Endothelial cell of umbilical vein (primary cell): ENCODE data around the gene KRTAP10-8.

Experiments
- CTCF ChIP-seq, 2 donors: IDR thresholded peaks; 1 replicate in 1 of 2; 2 replicates in 1 of 2; pipeline ENCODE4 v1.5.1; 2011; ENCODE audit warnings: low read length in 2 of 2, mild to moderate bottlenecking in 2 of 2, moderate library complexity in 2 of 2, control low read depth in 1 of 2, inconsistent platforms in 1 of 2, low read depth in 1 of 2; ENCODE audit not compliant: insufficient read depth in 1 of 2; ENCODE audit errors: extremely low read depth in 1 of 2
- EZH2 ChIP-seq: IDR thresholded peaks from 2 replicates; pipeline ENCODE4 v1.6.1; 2012; ENCODE audit warnings: borderline replicate concordance, low read depth, mild to moderate bottlenecking, moderate library complexity, low read length, inconsistent platforms; ENCODE audit not compliant: severe bottlenecking
- FOS ChIP-seq: IDR thresholded peaks from 2 replicates; pipeline ENCODE4 v1.6.1; 2011; ENCODE audit warnings: mild to moderate bottlenecking, low read length, moderate library complexity, borderline replicate concordance; ENCODE audit not compliant: insufficient read depth
- GATA2 ChIP-seq: IDR thresholded peaks from 2 replicates; pipeline ENCODE4 v1.7.0; 2011; ENCODE audit warnings: low read depth, mild to moderate bottlenecking, moderate library complexity, mixed read lengths, low read length; ENCODE audit not compliant: insufficient read length, insufficient read depth
- JUN ChIP-seq: IDR thresholded peaks from 2 replicates; pipeline ENCODE4 v1.6.1; 2011; ENCODE audit warnings: borderline replicate concordance, low read depth; ENCODE audit not compliant: insufficient read length, insufficient read depth
- MAX ChIP-seq: IDR thresholded peaks from 2 replicates; pipeline ENCODE4 v1.6.1; 2011; ENCODE audit not compliant: insufficient read depth, insufficient read length
- MYC ChIP-seq: IDR thresholded peaks from one replicate; pipeline ENCODE4 v1.6.1; 2011; ENCODE audit warnings: mild to moderate bottlenecking, low read depth, low read length
- POLR2A ChIP-seq: IDR thresholded peaks from 2 replicates; pipeline ENCODE4 v1.6.1; 2012; ENCODE audit warnings: low read depth, mild to moderate bottlenecking, control low read depth, low read length
- POLR2AphosphoS5 ChIP-seq: IDR thresholded peaks from 2 replicates; pipeline ENCODE4 v1.6.1; 2012; ENCODE audit warnings: low read depth, mild to moderate bottlenecking, control low read depth, low read length, moderate library complexity; ENCODE audit not compliant: insufficient read depth

- TF ChIP-seq CTCF (IDR thresholded peaks at IDR 0.05; ENCODE audit: extremely low read depth in 1 of 2, insufficient read depth in 1 of 2, low read depth in 1 of 2, low read length in 2 of 2), result no peak
- TF ChIP-seq POLR2A, result no peak
- no peak for TF ChIP-seq MAX
- no peak for TF ChIP-seq POLR2AphosphoS5
- no peak for TF ChIP-seq EZH2
- no peak for TF ChIP-seq JUN
- TF ChIP-seq MYC, result no peak
- no peak for TF ChIP-seq FOS
- TF ChIP-seq GATA2, result no peak
Measured at GRCh38 chr21:44606495-44606894, 5.4 kb upstream of the KRTAP10-8 start.
